ENCODE measurements around the gene SLC16A12.
"Not testable (repeated sequence)": the region's sequence is repeated elsewhere in the genome, so short reads cannot be mapped to it uniquely, and the experiment has no call there.

The SLC16A12 gene

DNA sequence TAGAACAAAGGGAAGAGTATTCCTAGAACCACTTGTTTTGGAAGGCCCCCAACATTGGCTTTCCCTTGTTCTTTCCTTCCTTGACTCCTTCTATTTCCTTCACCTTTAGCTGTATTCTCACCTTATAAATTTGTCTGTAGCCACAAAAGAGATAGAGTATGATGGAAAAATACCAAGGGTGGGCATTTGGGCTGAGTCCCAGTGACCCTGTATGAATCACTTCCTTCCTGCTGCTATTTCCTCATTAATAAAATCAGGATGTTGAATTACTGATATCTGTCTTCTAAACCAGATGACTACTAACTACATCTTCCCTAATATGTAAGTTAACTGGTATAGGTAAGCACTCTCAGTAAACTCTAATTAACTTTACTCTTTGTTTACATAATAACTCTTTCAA, 65.9 kb downstream of the SLC16A12 start:
- Histone ChIP-seq H3K4me3 (ENCODE audit: low read length) (no peak overlapping the region), H3K36me3 (ENCODE audit: insufficient read depth, low read length) (no peaks in the 10 kb centered on the region), H3K9me3 (ENCODE audit: low read length) (no peaks in the 10 kb centered on the region), H3K4me1 (ENCODE audit: insufficient read depth, low read length) (no peaks in the 10 kb centered on the region), H2AFZ (ENCODE audit: low read depth, low read length) (no peak overlapping the region), H3K27me3 (ENCODE audit: insufficient read depth, low read length) (no peaks in the 10 kb centered on the region)

- no peaks in the 10 kb centered on the region for H3K9me3 ChIP-seq (ENCODE audit: low read length)
- H3K36me3 ChIP-seq (ENCODE audit: insufficient read depth, low read length), result no peaks in the 10 kb centered on the region
- H2AFZ ChIP-seq (ENCODE audit: low read depth, low read length), result no peak overlapping the region
- no peaks in the 10 kb centered on the region for H3K4me1 ChIP-seq (ENCODE audit: insufficient read depth, low read length)
- no peak overlapping the region for H3K4me3 ChIP-seq (ENCODE audit: low read length)
- no peaks in the 10 kb centered on the region for H3K27me3 ChIP-seq (ENCODE audit: insufficient read depth, low read length)
Observed at GRCh38 chr10:89468191-89468965, 67.0 kb downstream of the SLC16A12 start.

- no peak overlapping the region for H3K4me3 ChIP-seq (ENCODE audit: low read length)
- H3K9me3 ChIP-seq (ENCODE audit: low read length), result no peaks in the 10 kb centered on the region
- no peaks in the 10 kb centered on the region for H3K4me1 ChIP-seq (ENCODE audit: insufficient read depth, low read length)
- no peaks in the 10 kb centered on the region for H3K36me3 ChIP-seq (ENCODE audit: insufficient read depth, low read length)
- H3K27me3 ChIP-seq (ENCODE audit: insufficient read depth, low read length), result no peaks in the 10 kb centered on the region
- H2AFZ ChIP-seq (ENCODE audit: low read depth, low read length), result no peak overlapping the region
Observed at GRCh38 chr10:89466599-89467035, 68.8 kb downstream of the SLC16A12 start.

- Histone ChIP-seq H2AFZ (ENCODE audit: low read depth, low read length) (no peak overlapping the region), H3K4me3 (ENCODE audit: low read length) (no peak overlapping the region), H3K27me3 (ENCODE audit: insufficient read depth, low read length) (no peaks in the 10 kb centered on the region), H3K9me3 (ENCODE audit: low read length) (no peaks in the 10 kb centered on the region), H3K4me1 (ENCODE audit: insufficient read depth, low read length) (no peaks in the 10 kb centered on the region), H3K36me3 (ENCODE audit: insufficient read depth, low read length) (no peaks in the 10 kb centered on the region)
Observed at GRCh38 chr10:89465196-89465595, 70.2 kb downstream of the SLC16A12 start.

DNA sequence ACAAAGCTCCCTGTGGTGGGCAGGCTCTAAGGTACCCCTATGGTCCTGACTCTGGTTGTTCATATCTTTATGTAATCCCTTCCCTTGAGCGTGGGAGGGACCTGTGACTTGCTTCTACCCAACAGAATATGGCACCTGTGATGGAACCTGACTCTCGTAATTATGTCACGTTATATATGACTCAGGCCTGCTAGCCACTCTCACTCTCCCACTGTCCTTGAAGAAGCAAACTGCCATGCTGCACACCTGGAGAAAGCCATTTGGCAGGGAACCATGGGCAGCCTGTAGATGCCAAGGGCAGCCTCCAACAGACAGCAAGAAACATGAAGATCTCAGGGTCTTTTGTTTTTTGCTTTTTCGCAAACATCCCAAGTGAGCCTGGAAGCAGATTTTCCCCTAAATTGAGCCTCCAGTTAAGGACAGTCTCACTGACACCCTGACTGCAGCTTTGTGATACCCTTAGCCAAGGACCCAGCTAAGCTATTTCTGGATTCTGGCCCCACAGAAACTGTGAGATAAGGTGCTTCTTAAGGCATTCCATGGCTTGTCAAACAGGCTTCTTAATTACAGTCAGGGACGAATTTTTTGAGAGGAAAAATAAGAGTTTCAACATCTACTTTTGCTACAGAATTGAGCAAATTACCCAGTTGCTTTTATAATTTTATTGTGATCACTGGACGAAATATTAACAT, 71.4 kb downstream of the SLC16A12 start:
- H3K27me3 ChIP-seq (ENCODE audit: insufficient read depth, low read length), result no peaks in the 10 kb centered on the region
- no peaks in the 10 kb centered on the region for H3K4me1 ChIP-seq (ENCODE audit: insufficient read depth, low read length)
- no peak overlapping the region for H2AFZ ChIP-seq (ENCODE audit: low read depth, low read length)
- no peaks in the 10 kb centered on the region for H3K36me3 ChIP-seq (ENCODE audit: insufficient read depth, low read length)
- no peaks in the 10 kb centered on the region for H3K9me3 ChIP-seq (ENCODE audit: low read length)
- no peak overlapping the region for H3K4me3 ChIP-seq (ENCODE audit: low read length)

- Histone ChIP-seq H3K36me3 (ENCODE audit: insufficient read depth, low read length) (no peaks in the 10 kb centered on the region), H3K4me3 (ENCODE audit: low read length) (no peak overlapping the region), H2AFZ (ENCODE audit: low read depth, low read length) (no peak overlapping the region), H3K9me3 (ENCODE audit: low read length) (no peaks in the 10 kb centered on the region), H3K4me1 (ENCODE audit: insufficient read depth, low read length) (no peaks in the 10 kb centered on the region), H3K27me3 (ENCODE audit: insufficient read depth, low read length) (no peaks in the 10 kb centered on the region)
Observed at GRCh38 chr10:89458784-89459183, 76.6 kb downstream of the SLC16A12 start.

DNA sequence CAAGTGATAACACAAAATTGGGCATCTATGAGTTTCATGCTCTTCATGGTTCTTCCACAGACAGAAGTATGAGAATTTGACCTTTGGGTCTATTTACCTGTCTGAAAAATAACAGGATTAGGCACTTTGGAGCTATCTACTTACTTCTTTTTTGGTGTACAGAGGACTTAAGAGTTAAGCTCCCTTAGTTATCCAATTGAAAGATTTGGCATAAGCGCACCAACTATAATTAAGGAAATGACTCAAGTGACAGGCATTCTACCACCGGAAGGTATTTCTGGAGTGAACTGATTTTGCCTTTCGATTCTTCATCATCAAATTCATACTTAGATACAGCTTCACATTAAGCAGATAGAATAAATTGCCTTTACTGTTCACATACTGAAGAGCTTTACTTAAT, 77.1 kb downstream of the SLC16A12 start:
- no peaks in the 10 kb centered on the region for H3K4me1 ChIP-seq (ENCODE audit: insufficient read depth, low read length)
- H3K9me3 ChIP-seq (ENCODE audit: low read length), result no peaks in the 10 kb centered on the region
- H3K27me3 ChIP-seq (ENCODE audit: insufficient read depth, low read length), result no peaks in the 10 kb centered on the region
- H2AFZ ChIP-seq (ENCODE audit: low read depth, low read length), result no peak overlapping the region
- no peak overlapping the region for H3K4me3 ChIP-seq (ENCODE audit: low read length)
- H3K36me3 ChIP-seq (ENCODE audit: insufficient read depth, low read length), result no peaks in the 10 kb centered on the region

GRCh38 chr10:89454561-89455347, 80.6 kb downstream of the SLC16A12 start:
- Histone ChIP-seq H3K9me3 (ENCODE audit: low read length) (no peaks in the 10 kb centered on the region), H3K4me1 (ENCODE audit: insufficient read depth, low read length) (no peaks in the 10 kb centered on the region), H2AFZ (ENCODE audit: low read depth, low read length) (no peak overlapping the region), H3K4me3 (ENCODE audit: low read length) (no peak overlapping the region), H3K27me3 (ENCODE audit: insufficient read depth, low read length) (peaks cover 3% of the 10 kb centered on the region), H3K36me3 (ENCODE audit: insufficient read depth, low read length) (no peaks in the 10 kb centered on the region)

GRCh38 chr10:89452193-89452592, 83.2 kb downstream of the SLC16A12 start:
- H3K27me3 ChIP-seq (ENCODE audit: insufficient read depth, low read length), result peaks cover 3% of the 10 kb centered on the region
- H3K4me3 ChIP-seq (ENCODE audit: low read length), result no peak overlapping the region
- H3K36me3 ChIP-seq (ENCODE audit: insufficient read depth, low read length), result no peaks in the 10 kb centered on the region
- no peak overlapping the region for H2AFZ ChIP-seq (ENCODE audit: low read depth, low read length)
- no peaks in the 10 kb centered on the region for H3K9me3 ChIP-seq (ENCODE audit: low read length)
- no peaks in the 10 kb centered on the region for H3K4me1 ChIP-seq (ENCODE audit: insufficient read depth, low read length)

DNA sequence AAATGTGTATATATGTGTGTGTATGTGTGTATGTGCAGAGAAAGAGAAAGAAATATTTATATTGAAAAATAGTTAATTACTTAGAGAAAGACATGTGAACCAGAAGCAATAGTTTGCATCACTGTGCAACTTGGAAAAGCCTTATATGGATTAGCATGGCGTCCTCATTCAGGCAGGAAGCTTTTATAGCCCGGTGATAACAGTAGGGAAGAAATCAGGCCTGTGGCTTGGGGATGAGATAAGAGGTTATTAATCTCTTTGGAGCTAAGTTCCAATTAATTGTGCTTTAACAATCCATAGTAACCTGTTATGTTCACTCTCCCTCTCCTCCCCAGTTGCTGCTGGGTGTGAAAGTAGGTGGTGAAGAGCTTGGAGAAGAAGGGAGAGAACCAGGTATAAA, 84.5 kb downstream of the SLC16A12 start:
- no peaks in the 10 kb centered on the region for H3K4me1 ChIP-seq (ENCODE audit: insufficient read depth, low read length)
- peaks cover 3% of the 10 kb centered on the region for H3K27me3 ChIP-seq (ENCODE audit: insufficient read depth, low read length)
- no peaks in the 10 kb centered on the region for H3K36me3 ChIP-seq (ENCODE audit: insufficient read depth, low read length)
- H3K4me3 ChIP-seq (ENCODE audit: low read length), result no peak overlapping the region
- no peaks in the 10 kb centered on the region for H3K9me3 ChIP-seq (ENCODE audit: low read length)
- no peak overlapping the region for H2AFZ ChIP-seq (ENCODE audit: low read depth, low read length)

- not testable (repeated sequence) for H3K9me3 ChIP-seq (ENCODE audit: low read length); H3K27me3 ChIP-seq (ENCODE audit: insufficient read depth, low read length); H3K4me3 ChIP-seq (ENCODE audit: low read length); H3K36me3 ChIP-seq (ENCODE audit: insufficient read depth, low read length); H3K4me1 ChIP-seq (ENCODE audit: insufficient read depth, low read length); H2AFZ ChIP-seq (ENCODE audit: low read depth, low read length)
Observed at GRCh38 chr10:89444819-89445218, 90.6 kb downstream of the SLC16A12 start.

- Histone ChIP-seq H3K4me3 (ENCODE audit: low read length) (no peak overlapping the region), H3K4me1 (ENCODE audit: insufficient read depth, low read length) (no peaks in the 10 kb centered on the region), H3K9me3 (ENCODE audit: low read length) (no peaks in the 10 kb centered on the region)
Observed at GRCh38 chr10:89442289-89442688, 93.1 kb downstream of the SLC16A12 start.

More at GRCh38 chr10:89442289-89442688, 93.1 kb downstream of the SLC16A12 start:
- Histone ChIP-seq H2AFZ (ENCODE audit: low read depth, low read length) (no peak overlapping the region), H3K36me3 (ENCODE audit: insufficient read depth, low read length) (no peaks in the 10 kb centered on the region), H3K27me3 (ENCODE audit: insufficient read depth, low read length) (no peaks in the 10 kb centered on the region)
